A549 (cell line): ENCODE data around the gene NYNRIN. TPM values are rescaled to one million over a fixed set of nuclear protein-coding genes. Genes with fewer than 3 reads are reported as not detected.
A peak's percentile ranks its signal among the peaks of the same experiment; 100 is the strongest.

Experiments used
- ATAC-seq, 2 experiments: fragments of 200-7000 bp in 1 of 2; fragments of >200 bp in 1 of 2; cut with Nextera tagmentation in 1 of 2; cut with Tn5 transposase in 1 of 2; 3 replicates each; pipeline versions ENCODE4 v1.8.0 to v1.9.1; 2018 to 2020; ENCODE audit warnings: mild to moderate bottlenecking in 1 of 2, moderate library complexity in 1 of 2
- CTCF ChIA-PET: fragments of 300-600 bp; sonication (Branson Sonifier 250); formaldehyde crosslinking; extraction: SDS; loops from one replicate; lab custom pipeline; 2021; ENCODE audit warnings: antibody characterized with exemption, inconsistent platforms; lab: Yijun Ruan, JAX
- POLR2A ChIA-PET: fragments of 350-600 bp; formaldehyde crosslinking; extraction: SDS; loops from one replicate; lab custom pipeline; 2021; ENCODE audit warnings: antibody characterized with exemption, inconsistent platforms; lab: Yijun Ruan, JAX
- DNase-seq, 2 experiments: peaks; one replicate each; pipeline versions ENCODE4 v3.0.0 to v3.0.0-alpha.2; 2011 to 2016; ENCODE audit warnings: low read depth in 1 of 2, low spot score in 1 of 2
- FAIRE-seq: peaks from 2 replicates; lab custom pipeline; 2011; peaks lifted over from hg19 to GRCh38; lab: Jason Lieb, UNC
- H3K27ac ChIP-seq, 2 experiments: fragments of >200 bp; sonication (Bioruptor Twin); formaldehyde crosslinking; 3 replicates each; pipeline ENCODE4 v1.5.1; 2016 to 2017
- H3K4me1 ChIP-seq: fragments of >200 bp; sonication (Bioruptor Twin); formaldehyde crosslinking; 3 replicates; pipeline ENCODE4 v1.6.1; 2016
- H3K4me2 ChIP-seq: fragments of >200 bp; sonication (Bioruptor Twin); formaldehyde crosslinking; 3 replicates; pipeline ENCODE4 v1.6.1; 2016
- H3K4me3 ChIP-seq: fragments of >200 bp; sonication (Bioruptor Twin); formaldehyde crosslinking; 3 replicates; pipeline ENCODE4 v1.5.1; 2016
- H3K9me3 ChIP-seq: fragments of >200 bp; sonication (Bioruptor Twin); formaldehyde crosslinking; 3 replicates; pipeline ENCODE4 v1.6.1; 2016
- BHLHE40 ChIP-seq: IDR thresholded peaks from 2 replicates; pipeline ENCODE4 v1.6.1; 2012; ENCODE audit warnings: low read depth, low read length, inconsistent platforms
- CBX2 ChIP-seq: fragments of 200-600 bp; sonication (generic); IDR thresholded peaks from 2 replicates; pipeline ENCODE4 v1.6.1; 2016; ENCODE audit warnings: low read depth, mild to moderate bottlenecking, borderline replicate concordance
- CBX8 ChIP-seq: fragments of 200-600 bp; sonication (generic); IDR thresholded peaks from 2 replicates; pipeline ENCODE4 v1.6.1; 2016
- ESRRA ChIP-seq: fragments of 150-350 bp; IDR thresholded peaks from 2 replicates; pipeline ENCODE4 v1.6.1; 2014; ENCODE audit warnings: mild to moderate bottlenecking, low read length, borderline replicate concordance
- FOXS1 ChIP-seq: fragments of 250-450 bp; sonication (Bioruptor Pico); IDR thresholded peaks from 2 replicates; pipeline ENCODE4 v1.5.0; 2020; ENCODE audit warnings: mild to moderate bottlenecking, moderate library complexity
- GATA3 ChIP-seq: IDR thresholded peaks from 2 replicates; pipeline ENCODE4 v1.6.1; 2012; ENCODE audit warnings: borderline replicate concordance
- HEYL ChIP-seq: fragments of 250-450 bp; sonication (Bioruptor Pico); IDR thresholded peaks from 2 replicates; pipeline ENCODE4 v1.8.0; 2021; ENCODE audit warnings: mild to moderate bottlenecking, moderate library complexity
- HOXA7 ChIP-seq: fragments of 250-450 bp; sonication (Bioruptor Pico); IDR thresholded peaks from 2 replicates; pipeline ENCODE4 v1.5.0; 2020; ENCODE audit warnings: mild to moderate bottlenecking, moderate library complexity
- HOXB13 ChIP-seq: fragments of 250-450 bp; sonication (Bioruptor Pico); IDR thresholded peaks from 2 replicates; pipeline ENCODE4 v1.5.0; 2020; ENCODE audit warnings: low read depth, mild to moderate bottlenecking, moderate library complexity
- JUNB ChIP-seq: fragments of >200 bp; sonication (Bioruptor Twin); formaldehyde crosslinking; IDR thresholded peaks from 2 replicates; pipeline ENCODE4 v1.6.1; 2016
- MAFK ChIP-seq: fragments of 450-650 bp; IDR thresholded peaks from 2 replicates; pipeline ENCODE4 v1.6.1; 2014; ENCODE audit not compliant: partially characterized antibody
- MAZ ChIP-seq: fragments of 150-350 bp; IDR thresholded peaks from 2 replicates; pipeline ENCODE4 v1.6.1; 2014; ENCODE audit warnings: antibody characterized with exemption, low read depth, low read length, borderline replicate concordance
- MYC ChIP-seq: IDR thresholded peaks from 2 replicates; pipeline ENCODE4 v1.6.1; 2012; ENCODE audit warnings: mild to moderate bottlenecking, inconsistent platforms, low read length, improper control_type of control experiment, borderline replicate concordance
- NFE2L2 ChIP-seq: fragments of 150-350 bp; conservative IDR thresholded peaks from 2 replicates; pipeline ENCODE4 v1.6.1; 2014; ENCODE audit warnings: low read length
- NR3C1 ChIP-seq: fragments of >200 bp; sonication (Bioruptor Twin); formaldehyde crosslinking; IDR thresholded peaks from 3 replicates; pipeline ENCODE4 v1.6.1; 2017
- PHF8 ChIP-seq: fragments of 200-600 bp; sonication (generic); IDR thresholded peaks from 2 replicates; pipeline ENCODE4 v1.6.1; 2016; ENCODE audit warnings: low read depth, mild to moderate bottlenecking, antibody characterized with exemption, moderate library complexity, borderline replicate concordance
- POLR2AphosphoS2 ChIP-seq: conservative IDR thresholded peaks from 2 replicates; pipeline ENCODE4 v1.6.1; 2012; ENCODE audit warnings: low read length, improper control_type of control experiment, inconsistent platforms
- RAD21 ChIP-seq, 2 experiments: fragments of >200 bp in 1 of 2; sonication (Bioruptor Twin) in 1 of 2; formaldehyde crosslinking in 1 of 2; IDR thresholded peaks in 1 of 2; conservative IDR thresholded peaks in 1 of 2; 2 replicates in 1 of 2; 3 replicates in 1 of 2; pipeline ENCODE4 v1.6.1; 2012 to 2018; ENCODE audit warnings: inconsistent platforms in 1 of 2
- RCOR1 ChIP-seq: fragments of 150-350 bp; IDR thresholded peaks from 2 replicates; pipeline ENCODE4 v1.6.1; 2014; ENCODE audit warnings: antibody characterized with exemption, low read length, low read depth
- RFX5 ChIP-seq: fragments of 450-650 bp; IDR thresholded peaks from 2 replicates; pipeline ENCODE4 v1.7.1; 2014; ENCODE audit warnings: antibody characterized with exemption, mild to moderate bottlenecking, moderate library complexity
- SMC3 ChIP-seq: fragments of >200 bp; sonication (Bioruptor Twin); formaldehyde crosslinking; IDR thresholded peaks from 3 replicates; pipeline ENCODE4 v1.6.1; 2018; ENCODE audit warnings: inconsistent platforms
- TFCP2L1 ChIP-seq: fragments of 250-450 bp; sonication (Bioruptor Pico); IDR thresholded peaks from 2 replicates; pipeline ENCODE4 v1.5.0; 2021; ENCODE audit warnings: mild to moderate bottlenecking
- TP53 ChIP-seq: fragments of 250-450 bp; sonication (Bioruptor Pico); IDR thresholded peaks from 2 replicates; pipeline ENCODE4 v1.5.0; 2021; ENCODE audit warnings: mild to moderate bottlenecking, moderate library complexity
- ZC3H11A ChIP-seq: fragments of 450-650 bp; IDR thresholded peaks from 2 replicates; pipeline ENCODE4 v1.6.1; 2014; ENCODE audit warnings: antibody characterized with exemption, mild to moderate bottlenecking
- ZNF302 ChIP-seq: fragments of 250-450 bp; sonication (Bioruptor Pico); IDR thresholded peaks from 2 replicates; pipeline ENCODE4 v1.9.0; 2021; ENCODE audit warnings: inconsistent platforms, mild to moderate bottlenecking, moderate library complexity
- whole genome bisulfite sequencing: methylation state at CpG from one replicate; pipeline ENCODE4 v1.1.6; 2017; ENCODE audit errors: missing lambda C conversion rate; 5-methylcytosine and 5-hydroxymethylcytosine counted together
- polyA plus RNA-seq, 4 experiments: library from polyadenylated mRNA; depleted of rRNA in 3 of 4; stranded (reverse); fragments of >200 nt; fragmentation: RNase III in 1 of 4; extraction: RNeasy Plus Mini Kit Qiagen cat#74134 plus additional on column Dnase treatment in 1 of 4; gene quantifications; 2 replicates in 3 of 4; 3 replicates in 1 of 4; pipeline ENCODE4 v1.2.3, GENCODE V29; 2011 to 2017
- TF ChIP-seq, protein P1 (sequence below): IDR thresholded peaks from 2 replicates; pipeline ENCODE4 v1.6.1; 2012
- TF ChIP-seq, protein P2 (sequence below): fragments of 250-450 bp; sonication (Bioruptor Pico); IDR thresholded peaks from 2 replicates; pipeline ENCODE4 v1.5.0; 2020; ENCODE audit warnings: low read depth, mild to moderate bottlenecking, moderate library complexity
- TF ChIP-seq, protein P3 (sequence below): IDR thresholded peaks from 2 replicates; pipeline ENCODE4 v1.6.1; 2012; ENCODE audit warnings: low read depth, borderline replicate concordance
- TF ChIP-seq, protein P4 (sequence below): fragments of 450-650 bp; IDR thresholded peaks from 2 replicates; pipeline ENCODE4 v1.6.1; 2014; ENCODE audit warnings: antibody characterized with exemption
- TF ChIP-seq, protein P5 (sequence below): fragments of >200 bp; sonication (Bioruptor Twin); formaldehyde crosslinking; IDR thresholded peaks from 2 replicates; pipeline ENCODE4 v1.6.1; 2016

NYNRIN gene
- polyA plus RNA-seq, 2 of the 4 experiments (the other 2 are of a cell fraction): 0.19 to 0.44 TPM

DNA sequence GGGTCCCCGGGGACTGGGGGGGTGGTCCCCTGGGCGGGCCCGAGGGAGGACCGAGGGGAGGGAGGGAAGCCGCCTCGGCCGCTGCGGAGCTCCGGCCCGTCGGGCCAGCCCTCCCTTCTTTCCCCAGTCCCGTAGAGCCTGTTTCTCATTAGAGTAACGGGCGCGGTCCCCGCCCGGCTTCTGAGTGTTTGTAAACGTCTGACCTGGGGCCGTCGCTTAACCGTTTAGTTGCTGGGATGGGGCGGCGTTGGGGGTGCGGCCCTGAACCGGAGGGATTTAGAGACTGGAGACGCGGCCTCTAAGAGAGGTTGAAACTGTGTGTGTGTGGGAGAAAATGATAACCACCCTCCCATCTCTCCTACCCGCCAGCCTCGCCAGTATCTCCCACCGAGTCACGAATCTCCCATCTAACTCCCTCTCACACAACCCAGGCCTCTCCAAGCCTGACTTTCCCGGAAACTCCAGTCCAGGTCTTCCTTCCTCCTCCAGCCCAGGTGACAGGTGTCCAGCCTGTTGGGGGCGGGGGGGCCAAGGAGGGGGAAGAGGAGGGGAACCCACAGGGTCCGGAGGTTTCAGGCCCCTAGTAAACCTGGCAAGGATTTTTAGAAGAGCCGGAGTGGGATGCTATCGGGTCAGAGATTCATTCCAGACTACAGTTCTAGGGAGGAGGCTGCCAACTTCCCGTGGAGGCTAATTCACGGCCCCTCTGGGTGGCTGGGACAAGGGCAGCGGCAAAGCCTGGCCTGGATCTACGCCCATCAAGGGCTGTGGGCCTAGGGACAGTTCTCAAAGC is 31.9 kb upstream of the NYNRIN start:
- CTCF ChIA-PET: interaction anchor here (1.0 to 2.2 kb wide), 11 partner anchors 13 to 76 kb away, joined by 3 to 32 read pairs (median 4); partner anchors contain the start of gene KHNYN
- POLR2A ChIA-PET: interaction anchor here (1.4 to 2.2 kb wide), 2 partner anchors 42 to 63 kb away, joined by 3 to 7 read pairs; partner anchors contain the start of gene KHNYN
- H3K9me3 ChIP-seq: no peaks in the 10 kb centered on the region
- TF ChIP-seq TFCP2L1 (CRISPR knock-in tag) (no peak), RAD21 (conservative IDR thresholded peaks at IDR 0.05 in 1 of 2, IDR thresholded peaks at IDR 0.05 in 1 of 2) (no peak), MAFK (no peak), PHF8 (no peak), GATA3 (no peak), MAZ (no peak), RFX5 (no peak), POLR2AphosphoS2 (no peak), TP53 (no peak), SMC3 (no peak), BHLHE40 (no peak), RCOR1 (no peak), ESRRA (no peak), HEYL (CRISPR knock-in tag) (no peak), CBX2 (no peak)
- TF ChIP-seq, protein P1, sequence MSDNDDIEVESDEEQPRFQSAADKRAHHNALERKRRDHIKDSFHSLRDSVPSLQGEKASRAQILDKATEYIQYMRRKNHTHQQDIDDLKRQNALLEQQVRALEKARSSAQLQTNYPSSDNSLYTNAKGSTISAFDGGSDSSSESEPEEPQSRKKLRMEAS: no peak
- TF ChIP-seq, all 56 proteins: peak for 0
- 11% methylated on average over 37 of the region's 40 CpGs for WGBS
- Histone ChIP-seq H3K4me1 (peaks cover 15% of the 10 kb centered on the region), H3K4me3 (peak overlapping the region; percentile 39), H3K4me2 (peak overlapping the region; percentile 69), H3K27ac (peak overlapping the region; percentile 45 to 81; a peak in 5 of 6 replicates)
- ATAC-seq (peak; percentile 72 to 79), DNase-seq (peak; percentile 43 to 84), FAIRE-seq (no peak)

DNA sequence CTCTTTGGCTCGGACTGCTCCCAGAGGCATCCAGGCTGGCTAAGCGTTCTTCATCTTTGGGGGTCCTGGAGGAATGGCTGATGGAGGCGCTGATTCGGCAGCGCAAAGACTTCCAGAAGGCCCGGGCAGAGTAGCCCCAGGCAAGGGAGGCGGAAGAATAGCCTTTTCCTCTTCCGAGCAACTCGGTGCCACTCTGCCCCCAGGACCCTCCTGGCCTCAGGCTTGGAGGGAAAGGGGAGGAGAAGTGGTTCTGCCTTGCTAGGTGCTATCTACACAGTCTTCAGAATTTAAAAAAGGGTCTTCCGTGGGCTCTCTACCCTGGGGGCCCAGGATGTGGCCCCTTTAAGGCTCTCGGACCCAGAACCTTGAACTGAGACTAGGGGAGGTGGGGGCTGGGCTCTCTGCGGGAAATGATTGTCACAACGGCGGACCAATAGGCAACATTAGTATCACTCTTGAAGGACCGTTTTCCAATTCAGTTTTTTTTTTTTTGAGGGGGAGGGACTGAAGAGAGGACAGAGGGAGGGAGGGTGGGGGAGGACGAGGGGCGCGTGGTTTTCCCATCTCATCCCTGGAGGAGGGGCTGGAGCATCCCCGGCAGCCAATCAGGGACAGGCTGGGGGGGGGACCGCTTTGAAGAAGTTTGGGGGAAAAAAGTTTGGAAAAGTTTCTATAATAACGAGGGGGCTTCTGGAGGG is 31.1 kb upstream of the NYNRIN start, which contains the start of gene NFATC4:
NFATC4 (plus strand) TSS at position 671 of the 698 bp plus-strand sequence. CDS start 157 bp downstream, outside the sequence.
- H3K27ac ChIP-seq: peak within 1 kb of the TSS; percentile 45 to 81; a peak in 5 of 6 replicates
- FAIRE-seq (no peak), DNase-seq (peak in 1 of 2 experiments; percentile 61), ATAC-seq (peak in 1 of 2 experiments; percentile 7; a peak in 3 of 6 replicates)
- H3K4me2 ChIP-seq: peak within 1 kb of the TSS; percentile 69
- POLR2A ChIA-PET: no interaction called here
- 42% methylated on average over 18 of the region's 21 CpGs for WGBS
- CTCF ChIA-PET: no interaction called here
- H3K4me3 ChIP-seq: peak within 1 kb of the TSS; percentile 39
- TF ChIP-seq FOXS1 (CRISPR knock-in tag) (no peak), NR3C1 (no peak), ZNF302 (CRISPR knock-in tag) (no peak), RCOR1 (no peak), MYC (no peak), JUNB (no peak), RAD21 (conservative IDR thresholded peaks at IDR 0.05 in 1 of 2, IDR thresholded peaks at IDR 0.05 in 1 of 2) (no peak), POLR2AphosphoS2 (no peak), NFE2L2 (no peak), HEYL (CRISPR knock-in tag) (no peak), HOXB13 (CRISPR knock-in tag) (no peak), HOXA7 (CRISPR knock-in tag) (no peak), CBX8 (no peak), ZC3H11A (no peak)
- TF ChIP-seq, protein P2, sequence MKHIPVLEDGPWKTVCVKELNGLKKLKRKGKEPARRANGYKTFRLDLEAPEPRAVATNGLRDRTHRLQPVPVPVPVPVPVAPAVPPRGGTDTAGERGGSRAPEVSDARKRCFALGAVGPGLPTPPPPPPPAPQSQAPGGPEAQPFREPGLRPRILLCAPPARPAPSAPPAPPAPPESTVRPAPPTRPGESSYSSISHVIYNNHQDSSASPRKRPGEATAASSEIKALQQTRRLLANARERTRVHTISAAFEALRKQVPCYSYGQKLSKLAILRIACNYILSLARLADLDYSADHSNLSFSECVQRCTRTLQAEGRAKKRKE (CRISPR knock-in tag): no peak
- TF ChIP-seq, protein P1: no peak
- TF ChIP-seq, protein P3, sequence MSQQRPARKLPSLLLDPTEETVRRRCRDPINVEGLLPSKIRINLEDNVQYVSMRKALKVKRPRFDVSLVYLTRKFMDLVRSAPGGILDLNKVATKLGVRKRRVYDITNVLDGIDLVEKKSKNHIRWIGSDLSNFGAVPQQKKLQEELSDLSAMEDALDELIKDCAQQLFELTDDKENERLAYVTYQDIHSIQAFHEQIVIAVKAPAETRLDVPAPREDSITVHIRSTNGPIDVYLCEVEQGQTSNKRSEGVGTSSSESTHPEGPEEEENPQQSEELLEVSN: no peak
- TF ChIP-seq, protein P4, sequence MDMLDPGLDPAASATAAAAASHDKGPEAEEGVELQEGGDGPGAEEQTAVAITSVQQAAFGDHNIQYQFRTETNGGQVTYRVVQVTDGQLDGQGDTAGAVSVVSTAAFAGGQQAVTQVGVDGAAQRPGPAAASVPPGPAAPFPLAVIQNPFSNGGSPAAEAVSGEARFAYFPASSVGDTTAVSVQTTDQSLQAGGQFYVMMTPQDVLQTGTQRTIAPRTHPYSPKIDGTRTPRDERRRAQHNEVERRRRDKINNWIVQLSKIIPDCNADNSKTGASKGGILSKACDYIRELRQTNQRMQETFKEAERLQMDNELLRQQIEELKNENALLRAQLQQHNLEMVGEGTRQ: no peak
- TF ChIP-seq, protein P5, sequence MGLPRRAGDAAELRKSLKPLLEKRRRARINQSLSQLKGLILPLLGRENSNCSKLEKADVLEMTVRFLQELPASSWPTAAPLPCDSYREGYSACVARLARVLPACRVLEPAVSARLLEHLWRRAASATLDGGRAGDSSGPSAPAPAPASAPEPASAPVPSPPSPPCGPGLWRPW: no peak
- peaks cover 15% of the 10 kb centered on the region for H3K4me1 ChIP-seq
- H3K9me3 ChIP-seq: no peaks in the 10 kb centered on the region
